ENCODE data around the gene ZNF3.

ZNF3 gene

GRCh38 chr7:100033526-100033925 is 48.0 kb downstream of the ZNF3 start:
- Histone ChIP-seq H3K27ac (ENCODE audit: low read depth in 2 of 2, low read length in 2 of 2) (no peak overlapping the region), H3K4me1 (ENCODE audit: control insufficient read depth in 2 of 2, insufficient read depth in 2 of 2, low read length in 2 of 2) (peaks cover 0 to 16% of the 10 kb centered on the region in 2 donors), H3K36me3 (ENCODE audit: control insufficient read depth in 2 of 2, insufficient read depth in 2 of 2, low read length in 2 of 2) (peaks cover 52 to 56% of the 10 kb centered on the region in 2 donors), H3K4me3 (ENCODE audit: low read length in 2 of 2) (no peak overlapping the region), H3K27me3 (ENCODE audit: control insufficient read depth in 2 of 2, insufficient read depth in 2 of 2, low read length in 2 of 2) (no peaks in the 10 kb centered on the region), H3K9ac (ENCODE audit: low read depth in 1 of 2, low read length in 2 of 2) (no peak overlapping the region), H3K9me3 (ENCODE audit: control insufficient read depth in 2 of 2, low read length in 2 of 2) (no peaks in the 10 kb centered on the region)

DNA sequence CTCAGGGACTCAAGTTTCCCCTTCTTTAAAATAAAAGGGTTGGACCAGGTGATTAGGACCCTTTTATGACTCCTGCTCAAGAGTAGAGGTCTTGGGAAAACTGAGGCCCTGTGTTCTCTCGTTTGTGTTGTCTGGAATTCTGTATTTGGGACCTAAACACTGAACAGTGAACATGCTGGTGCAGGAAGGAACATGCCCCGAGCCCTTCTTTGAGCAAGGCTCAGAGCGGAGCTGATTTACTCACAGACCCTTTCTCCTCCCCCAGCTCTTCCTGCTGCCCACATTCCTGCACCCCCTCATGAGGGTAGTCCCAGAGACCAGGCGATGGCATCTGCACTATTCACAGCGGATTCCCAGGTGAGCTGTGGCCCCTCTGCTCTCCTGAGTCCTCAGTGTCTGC is 51.9 kb downstream of the ZNF3 start:
- Histone ChIP-seq H3K36me3 (ENCODE audit: control insufficient read depth in 2 of 2, insufficient read depth in 2 of 2, low read length in 2 of 2) (peaks cover 62 to 66% of the 10 kb centered on the region in 2 donors), H3K9ac (ENCODE audit: low read depth in 1 of 2, low read length in 2 of 2) (no peak overlapping the region), H3K4me3 (ENCODE audit: low read length in 2 of 2) (no peak overlapping the region), H3K27ac (ENCODE audit: low read depth in 2 of 2, low read length in 2 of 2) (no peak overlapping the region), H3K4me1 (ENCODE audit: control insufficient read depth in 2 of 2, insufficient read depth in 2 of 2, low read length in 2 of 2) (no peaks in the 10 kb centered on the region), H3K9me3 (ENCODE audit: control insufficient read depth in 2 of 2, low read length in 2 of 2) (no peaks in the 10 kb centered on the region), H3K27me3 (ENCODE audit: control insufficient read depth in 2 of 2, insufficient read depth in 2 of 2, low read length in 2 of 2) (no peaks in the 10 kb centered on the region)

- Histone ChIP-seq H3K4me1 (ENCODE audit: control insufficient read depth in 2 of 2, insufficient read depth in 2 of 2, low read length in 2 of 2) (peaks cover 13 to 14% of the 10 kb centered on the region in 2 donors), H3K9ac (ENCODE audit: low read depth in 1 of 2, low read length in 2 of 2) (no peak overlapping the region), H3K36me3 (ENCODE audit: control insufficient read depth in 2 of 2, insufficient read depth in 2 of 2, low read length in 2 of 2) (peaks cover 59 to 64% of the 10 kb centered on the region in 2 donors), H3K27me3 (ENCODE audit: control insufficient read depth in 2 of 2, insufficient read depth in 2 of 2, low read length in 2 of 2) (no peaks in the 10 kb centered on the region), H3K27ac (ENCODE audit: low read depth in 2 of 2, low read length in 2 of 2) (no peak overlapping the region), H3K9me3 (ENCODE audit: control insufficient read depth in 2 of 2, low read length in 2 of 2) (no peaks in the 10 kb centered on the region), H3K4me3 (ENCODE audit: low read length in 2 of 2) (no peak overlapping the region)
These were observed 54.3 kb downstream of the ZNF3 start for GRCh38 chr7:100027197-100027596.

- H3K4me1 ChIP-seq (ENCODE audit: control insufficient read depth in 2 of 2, insufficient read depth in 2 of 2, low read length in 2 of 2) = peaks cover 26 to 32% of the 10 kb centered on the region in 2 donors
- no peak overlapping the region for H3K27ac ChIP-seq (ENCODE audit: low read depth in 2 of 2, low read length in 2 of 2)
These were observed 57.4 kb downstream of the ZNF3 start for GRCh38 chr7:100024020-100024619.

DNA sequence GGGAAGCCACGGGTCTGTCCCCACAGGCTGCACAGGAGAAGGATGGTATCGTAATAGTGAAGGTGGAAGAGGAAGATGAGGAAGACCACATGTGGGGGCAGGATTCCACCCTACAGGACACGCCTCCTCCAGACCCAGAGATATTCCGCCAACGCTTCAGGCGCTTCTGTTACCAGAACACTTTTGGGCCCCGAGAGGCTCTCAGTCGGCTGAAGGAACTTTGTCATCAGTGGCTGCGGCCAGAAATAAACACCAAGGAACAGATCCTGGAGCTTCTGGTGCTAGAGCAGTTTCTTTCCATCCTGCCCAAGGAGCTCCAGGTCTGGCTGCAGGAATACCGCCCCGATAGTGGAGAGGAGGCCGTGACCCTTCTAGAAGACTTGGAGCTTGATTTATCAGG is 58.0 kb downstream of the ZNF3 start:
- H3K27me3 ChIP-seq (ENCODE audit: control insufficient read depth in 2 of 2, insufficient read depth in 2 of 2, low read length in 2 of 2) = no peaks in the 10 kb centered on the region
- H3K9me3 ChIP-seq (ENCODE audit: control insufficient read depth in 2 of 2, low read length in 2 of 2) = no peaks in the 10 kb centered on the region
- H3K4me3 ChIP-seq (ENCODE audit: low read length in 2 of 2) = no peak overlapping the region
- H3K4me1 ChIP-seq (ENCODE audit: control insufficient read depth in 2 of 2, insufficient read depth in 2 of 2, low read length in 2 of 2) = peaks cover 30 to 38% of the 10 kb centered on the region in 2 donors
- H3K9ac ChIP-seq (ENCODE audit: low read depth in 1 of 2, low read length in 2 of 2) = peak overlapping the region; percentile 14 to 39
- peaks cover 36 to 49% of the 10 kb centered on the region in 2 donors for H3K36me3 ChIP-seq (ENCODE audit: control insufficient read depth in 2 of 2, insufficient read depth in 2 of 2, low read length in 2 of 2)
- H3K27ac ChIP-seq (ENCODE audit: low read depth in 2 of 2, low read length in 2 of 2) = peak overlapping the region in 1 of 2 donors; percentile 73

More at GRCh38 chr7:100024020-100024619, 57.4 kb downstream of the ZNF3 start:
- no peak overlapping the region for H3K4me3 ChIP-seq (ENCODE audit: low read length in 2 of 2)
- H3K27me3 ChIP-seq (ENCODE audit: control insufficient read depth in 2 of 2, insufficient read depth in 2 of 2, low read length in 2 of 2) = no peaks in the 10 kb centered on the region
- H3K36me3 ChIP-seq (ENCODE audit: control insufficient read depth in 2 of 2, insufficient read depth in 2 of 2, low read length in 2 of 2) = peaks cover 33 to 47% of the 10 kb centered on the region in 2 donors
- no peaks in the 10 kb centered on the region for H3K9me3 ChIP-seq (ENCODE audit: control insufficient read depth in 2 of 2, low read length in 2 of 2)
- no peak overlapping the region for H3K9ac ChIP-seq (ENCODE audit: low read depth in 1 of 2, low read length in 2 of 2)

DNA sequence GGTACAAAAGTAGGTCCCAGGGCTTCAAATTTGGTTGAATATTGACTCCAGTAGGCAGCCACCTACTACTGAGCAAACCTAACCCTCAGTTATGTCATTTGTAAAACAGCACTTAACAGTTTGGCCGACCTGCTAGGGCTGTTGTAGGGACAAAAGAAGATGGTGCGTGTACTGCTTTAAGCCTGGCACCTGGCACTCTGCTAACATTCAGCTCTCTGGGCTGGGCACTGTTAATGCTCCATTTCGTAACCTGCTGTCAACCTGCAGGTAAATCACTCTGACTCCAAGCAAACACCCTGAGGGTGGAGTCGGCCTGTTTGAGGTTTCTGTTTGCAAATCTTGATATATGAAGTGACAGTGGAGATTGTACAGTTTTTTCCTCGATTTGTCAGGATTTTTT is 58.9 kb downstream of the ZNF3 start:
- H3K27me3 ChIP-seq (ENCODE audit: control insufficient read depth in 2 of 2, insufficient read depth in 2 of 2, low read length in 2 of 2) = no peaks in the 10 kb centered on the region
- peaks cover 35 to 45% of the 10 kb centered on the region in 2 donors for H3K4me1 ChIP-seq (ENCODE audit: control insufficient read depth in 2 of 2, insufficient read depth in 2 of 2, low read length in 2 of 2)
- peak overlapping the region; percentile 73 to 76 for H3K27ac ChIP-seq (ENCODE audit: low read depth in 2 of 2, low read length in 2 of 2)
- H3K4me3 ChIP-seq (ENCODE audit: low read length in 2 of 2) = peak overlapping the region; percentile 1 to 2
- H3K9ac ChIP-seq (ENCODE audit: low read depth in 1 of 2, low read length in 2 of 2) = peak overlapping the region; percentile 2 to 44
- no peaks in the 10 kb centered on the region for H3K9me3 ChIP-seq (ENCODE audit: control insufficient read depth in 2 of 2, low read length in 2 of 2)
- peaks cover 29 to 42% of the 10 kb centered on the region in 2 donors for H3K36me3 ChIP-seq (ENCODE audit: control insufficient read depth in 2 of 2, insufficient read depth in 2 of 2, low read length in 2 of 2)

DNA sequence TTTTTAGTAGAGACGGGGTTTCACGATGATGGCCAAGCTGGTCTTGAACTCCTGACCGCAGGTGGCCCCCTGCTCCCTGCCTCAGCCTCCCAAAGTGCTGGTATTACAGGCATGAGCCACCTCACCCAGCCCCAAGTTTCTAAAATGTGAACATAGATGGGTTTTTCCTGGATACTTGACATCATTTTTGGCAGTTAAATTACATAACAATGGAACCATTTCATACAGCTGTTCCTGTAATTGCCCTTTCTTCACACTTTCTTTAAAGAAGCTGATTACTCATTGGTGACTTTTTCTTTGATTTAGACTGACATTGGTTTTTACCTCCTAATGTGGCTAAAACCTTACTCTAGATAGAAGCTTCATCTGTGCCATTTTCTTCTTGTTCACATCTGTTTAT is 60.2 kb downstream of the ZNF3 start:
- Histone ChIP-seq H3K9ac (ENCODE audit: low read depth in 1 of 2, low read length in 2 of 2) (peak overlapping the region in 1 of 2 donors; percentile 31), H3K27ac (ENCODE audit: low read depth in 2 of 2, low read length in 2 of 2) (peak overlapping the region in 1 of 2 donors; percentile 73), H3K27me3 (ENCODE audit: control insufficient read depth in 2 of 2, insufficient read depth in 2 of 2, low read length in 2 of 2) (no peaks in the 10 kb centered on the region), H3K4me3 (ENCODE audit: low read length in 2 of 2) (no peak overlapping the region), H3K9me3 (ENCODE audit: control insufficient read depth in 2 of 2, low read length in 2 of 2) (no peaks in the 10 kb centered on the region), H3K36me3 (ENCODE audit: control insufficient read depth in 2 of 2, insufficient read depth in 2 of 2, low read length in 2 of 2) (peaks cover 25 to 37% of the 10 kb centered on the region in 2 donors), H3K4me1 (ENCODE audit: control insufficient read depth in 2 of 2, insufficient read depth in 2 of 2, low read length in 2 of 2) (peaks cover 46 to 55% of the 10 kb centered on the region in 2 donors)
